Measurements from ENCODE around the gene CDH5. TPM values are rescaled to one million over a fixed set of nuclear protein-coding genes. Genes with fewer than 3 reads are reported as not detected.

The CDH5 gene
- total RNA-seq, 1 donor from 2014 or later, result 1,308 TPM

GRCh38 chr16:66406534-66407221 is 40.2 kb downstream of the CDH5 start:
- DNase-seq (ENCODE audit: low spot score), result peak; percentile 91
- Mint-ChIP-seq H3K9me3 (ENCODE audit: unreplicated experiment) (no peaks in the 10 kb centered on the region), H3K4me3 (ENCODE audit: unreplicated experiment) (peak overlapping the region; percentile 60), H3K27ac (ENCODE audit: unreplicated experiment) (peak overlapping the region; percentile 90), H3K27me3 (ENCODE audit: unreplicated experiment) (peaks cover 31% of the 10 kb centered on the region), H3K4me1 (ENCODE audit: unreplicated experiment) (peaks cover 46% of the 10 kb centered on the region), H3K36me3 (ENCODE audit: low read depth, unreplicated experiment) (peaks cover 36% of the 10 kb centered on the region)
- TF ChIP-seq CTCF (IDR thresholded peaks at IDR 0.05; ENCODE audit: unreplicated experiment), result peak; percentile 98

DNA sequence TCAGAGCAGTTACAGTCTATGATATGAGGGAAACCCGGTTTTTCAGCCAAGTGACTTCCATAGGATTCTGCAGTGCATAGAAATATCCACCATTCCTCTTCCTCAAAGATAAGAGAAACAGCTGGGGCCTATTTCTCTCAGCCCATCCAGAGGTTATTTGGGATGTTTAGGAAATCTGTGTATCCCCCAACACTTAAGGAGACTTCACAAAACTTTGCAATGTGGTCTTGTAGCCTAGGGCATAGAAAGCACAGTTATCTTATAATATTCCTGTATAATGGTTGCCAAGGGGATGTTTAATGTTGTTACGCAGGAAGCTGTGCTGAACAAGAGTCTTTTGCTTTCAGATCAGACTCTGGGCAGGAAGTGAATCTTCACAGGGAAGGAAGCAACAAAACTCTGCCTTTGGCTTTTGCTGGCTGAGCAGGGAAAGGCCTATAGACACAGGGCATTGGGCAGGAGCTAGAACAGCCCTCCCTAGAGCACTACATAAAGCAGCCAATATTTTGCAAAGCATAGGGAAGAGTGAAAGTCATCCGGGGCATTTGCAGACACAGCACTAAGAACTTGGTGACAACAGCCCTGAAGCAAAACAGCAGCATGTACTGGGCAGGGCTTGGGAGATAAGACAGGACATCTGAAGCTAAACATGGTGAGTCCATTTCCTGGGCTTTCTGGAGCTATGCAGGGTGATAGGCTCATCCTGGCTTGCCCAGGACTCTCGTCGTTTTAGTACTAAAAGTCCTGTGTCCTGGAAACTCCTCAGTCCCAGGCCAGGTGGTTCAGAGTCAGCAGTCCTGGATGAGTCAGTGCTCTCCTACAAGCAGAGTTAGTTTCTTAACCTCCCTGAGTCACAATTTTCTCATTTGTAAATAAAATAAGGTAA is 41.9 kb downstream of the CDH5 start:
- peak overlapping the region; percentile 54 for H3K4me3 Mint-ChIP-seq (ENCODE audit: unreplicated experiment)
- no peaks in the 10 kb centered on the region for H3K9me3 Mint-ChIP-seq (ENCODE audit: unreplicated experiment)
- H3K27me3 Mint-ChIP-seq (ENCODE audit: unreplicated experiment), result peaks cover 27% of the 10 kb centered on the region
- no peak for TF ChIP-seq CTCF (IDR thresholded peaks at IDR 0.05; ENCODE audit: unreplicated experiment)
- DNase-seq (ENCODE audit: low spot score), result peak; percentile 49
- peaks cover 46% of the 10 kb centered on the region for H3K4me1 Mint-ChIP-seq (ENCODE audit: unreplicated experiment)
- peaks cover 29% of the 10 kb centered on the region for H3K36me3 Mint-ChIP-seq (ENCODE audit: low read depth, unreplicated experiment)
- peak overlapping the region; percentile 99 for H3K27ac Mint-ChIP-seq (ENCODE audit: unreplicated experiment)

- peaks cover 43% of the 10 kb centered on the region for H3K4me1 Mint-ChIP-seq (ENCODE audit: unreplicated experiment)
- TF ChIP-seq CTCF (IDR thresholded peaks at IDR 0.05; ENCODE audit: unreplicated experiment), result no peak
- no peak for DNase-seq (ENCODE audit: low spot score)
- peaks cover 21% of the 10 kb centered on the region for H3K27me3 Mint-ChIP-seq (ENCODE audit: unreplicated experiment)
- peak overlapping the region; percentile 48 for H3K4me3 Mint-ChIP-seq (ENCODE audit: unreplicated experiment)
- peaks cover 22% of the 10 kb centered on the region for H3K36me3 Mint-ChIP-seq (ENCODE audit: low read depth, unreplicated experiment)
- no peaks in the 10 kb centered on the region for H3K9me3 Mint-ChIP-seq (ENCODE audit: unreplicated experiment)
- peak overlapping the region; percentile 99 for H3K27ac Mint-ChIP-seq (ENCODE audit: unreplicated experiment)
Observed at GRCh38 chr16:66409156-66409555, 42.7 kb downstream of the CDH5 start.

GRCh38 chr16:66412182-66412581 is 45.7 kb downstream of the CDH5 start:
- Mint-ChIP-seq H3K27me3 (ENCODE audit: unreplicated experiment) (peaks cover 20% of the 10 kb centered on the region), H3K27ac (ENCODE audit: unreplicated experiment) (no peak overlapping the region), H3K4me1 (ENCODE audit: unreplicated experiment) (peaks cover 20% of the 10 kb centered on the region), H3K4me3 (ENCODE audit: unreplicated experiment) (no peak overlapping the region), H3K36me3 (ENCODE audit: low read depth, unreplicated experiment) (peaks cover 12% of the 10 kb centered on the region), H3K9me3 (ENCODE audit: unreplicated experiment) (no peaks in the 10 kb centered on the region)
- no peak for TF ChIP-seq CTCF (IDR thresholded peaks at IDR 0.05; ENCODE audit: unreplicated experiment)
- DNase-seq (ENCODE audit: low spot score), result no peak

DNA sequence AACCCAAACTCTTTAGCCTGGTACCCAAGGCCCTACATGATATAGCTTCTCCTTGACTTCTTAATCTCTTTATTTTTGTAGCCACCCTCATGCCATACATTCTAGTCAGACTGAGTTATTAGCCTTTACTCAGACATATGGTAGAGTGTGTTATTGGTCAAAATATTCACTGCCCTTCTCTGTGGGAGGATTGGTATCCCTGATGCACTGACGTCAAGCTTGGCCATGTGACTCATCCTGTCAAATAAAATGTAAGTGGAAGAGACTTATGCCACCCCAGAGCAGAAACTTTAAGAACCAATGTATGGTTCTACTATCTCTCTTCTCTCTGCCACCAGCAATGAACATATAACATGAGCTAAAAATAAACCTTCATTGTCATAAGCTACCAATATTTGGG is 48.4 kb downstream of the CDH5 start:
- Mint-ChIP-seq H3K36me3 (ENCODE audit: low read depth, unreplicated experiment) (peaks cover 12% of the 10 kb centered on the region), H3K4me3 (ENCODE audit: unreplicated experiment) (no peak overlapping the region), H3K9me3 (ENCODE audit: unreplicated experiment) (no peaks in the 10 kb centered on the region), H3K4me1 (ENCODE audit: unreplicated experiment) (peaks cover 3% of the 10 kb centered on the region), H3K27ac (ENCODE audit: unreplicated experiment) (no peak overlapping the region), H3K27me3 (ENCODE audit: unreplicated experiment) (peaks cover 9% of the 10 kb centered on the region)
- DNase-seq (ENCODE audit: low spot score), result no peak
- TF ChIP-seq CTCF (IDR thresholded peaks at IDR 0.05; ENCODE audit: unreplicated experiment), result no peak
